Upper lobe of right lung (tissue), 1 donor: Measurements from ENCODE around the gene ENOX1. TPM values are rescaled to one million over a fixed set of nuclear protein-coding genes. Genes with fewer than 3 reads are reported as not detected.

Experiments used
- ATAC-seq: fragments of 200-7000 bp; cut with Tn5 transposase; one replicate; pipeline ENCODE4 v1.9.1; 2020; ENCODE audit warnings: mild to moderate bottlenecking, moderate library complexity
- DNase-seq: peaks from one replicate; pipeline ENCODE4 v3.0.0-alpha.2; 2020
- H3K27ac ChIP-seq: fragments of 200-600 bp; one replicate; pipeline ENCODE4 v1.8.0; 2022
- H3K27me3 ChIP-seq: fragments of 200-600 bp; one replicate; pipeline ENCODE4 v1.8.0; 2022; ENCODE audit warnings: mild to moderate bottlenecking
- H3K36me3 ChIP-seq: fragments of 200-600 bp; one replicate; pipeline ENCODE4 v1.8.0; 2022
- H3K4me1 ChIP-seq: fragments of 200-600 bp; one replicate; pipeline ENCODE4 v1.8.0; 2022
- H3K4me3 ChIP-seq: fragments of 200-600 bp; one replicate; pipeline ENCODE4 v1.8.0; 2022; ENCODE audit warnings: mild to moderate bottlenecking
- H3K9me3 ChIP-seq: fragments of 200-600 bp; one replicate; pipeline ENCODE4 v1.8.0; 2022
- CTCF ChIP-seq: fragments of 200-600 bp; IDR thresholded peaks from one replicate; pipeline ENCODE4 v1.8.0; 2022; ENCODE audit warnings: antibody characterized with exemption
- intact Hi-C: fragments of 100-400 bp; cut with DNase I; formaldehyde crosslinking; loops from one replicate; pipeline ENCODE4 v1.11.0; 2022
- total RNA-seq: library from RNA; stranded (reverse); fragmentation: NEBNext Ultra II Directional; extraction: Animal tissue kit (Norgen Biotek cat#: 25700); gene quantifications from one replicate; pipeline ENCODE4 v1.2.1, GENCODE V29; 2021
- donor health status: DM: no; HTN: yes; CAD: no; lungs with severe emphysema.

ENOX1 gene
- total RNA-seq, 1 donor from 2014 or later = 0.69 TPM

GRCh38 chr13:43492745-43493144, 294.0 kb downstream of the ENOX1 start:
- no peaks in the 10 kb centered on the region for H3K4me1 ChIP-seq
- no peak for DNase-seq
- intact Hi-C loops = no loop called here
- no peaks in the 10 kb centered on the region for H3K27me3 ChIP-seq
- H3K27ac ChIP-seq = no peak overlapping the region
- no peak overlapping the region for H3K4me3 ChIP-seq
- no peak for TF ChIP-seq CTCF
- no peaks in the 10 kb centered on the region for H3K9me3 ChIP-seq
- ATAC-seq = no peak
- no peaks in the 10 kb centered on the region for H3K36me3 ChIP-seq

- Histone ChIP-seq H3K36me3 (no peaks in the 10 kb centered on the region), H3K9me3 (no peaks in the 10 kb centered on the region), H3K27ac (no peak overlapping the region), H3K4me1 (no peaks in the 10 kb centered on the region), H3K4me3 (no peak overlapping the region), H3K27me3 (no peaks in the 10 kb centered on the region)
- DNase-seq (no peak), ATAC-seq (no peak)
- intact Hi-C loops = no loop called here
- TF ChIP-seq CTCF = no peak
These were observed 294.5 kb downstream of the ENOX1 start for GRCh38 chr13:43492311-43492710.

GRCh38 chr13:43489233-43489632, 297.5 kb downstream of the ENOX1 start:
- intact Hi-C loops = no loop called here
- Histone ChIP-seq H3K4me3 (no peak overlapping the region), H3K9me3 (no peaks in the 10 kb centered on the region), H3K36me3 (no peaks in the 10 kb centered on the region), H3K4me1 (no peaks in the 10 kb centered on the region), H3K27me3 (no peaks in the 10 kb centered on the region), H3K27ac (no peak overlapping the region)
- ATAC-seq (peak; percentile 56), DNase-seq (no peak)
- TF ChIP-seq CTCF = no peak

GRCh38 chr13:43487885-43488284, 298.9 kb downstream of the ENOX1 start:
- ATAC-seq = no peak
- H3K27ac ChIP-seq = no peak overlapping the region
- intact Hi-C loops = no loop called here

GRCh38 chr13:43487461-43487860, 299.3 kb downstream of the ENOX1 start:
- Histone ChIP-seq H3K4me1 (no peaks in the 10 kb centered on the region), H3K4me3 (no peak overlapping the region), H3K36me3 (no peaks in the 10 kb centered on the region), H3K27ac (no peak overlapping the region), H3K27me3 (no peaks in the 10 kb centered on the region), H3K9me3 (no peaks in the 10 kb centered on the region)
- DNase-seq (no peak), ATAC-seq (no peak)
- intact Hi-C loops = no loop called here
- TF ChIP-seq CTCF = no peak

More at GRCh38 chr13:43487885-43488284, 298.9 kb downstream of the ENOX1 start:
- no peak for TF ChIP-seq CTCF
- H3K27me3 ChIP-seq = no peaks in the 10 kb centered on the region
- no peaks in the 10 kb centered on the region for H3K36me3 ChIP-seq
- no peak for DNase-seq
- H3K4me1 ChIP-seq = no peaks in the 10 kb centered on the region
- no peak overlapping the region for H3K4me3 ChIP-seq
- H3K9me3 ChIP-seq = no peaks in the 10 kb centered on the region
